Adrenal gland (tissue), 12 donors: ENCODE data around the gene TRAF3IP3. TPM values are rescaled to one million over a fixed set of nuclear protein-coding genes. Genes with fewer than 3 reads are reported as not detected.

Experiments
- DNase-seq, 7 donors: peaks; one replicate each; pipeline ENCODE4 v3.0.0-alpha.2; 2019 to 2020
- H3K27ac ChIP-seq, 5 donors: fragments of 200-600 bp; sonication (generic) in 4 of 5; 1 replicate in 3 of 5; 2 replicates in 2 of 5; pipeline versions ENCODE4 v1.5.1 to v1.8.0; 2016 to 2020; ENCODE audit warnings: mild to moderate bottlenecking in 1 of 5
- H3K27me3 ChIP-seq: fragments of 200-600 bp; 2 replicates; pipeline ENCODE4 v1.8.0; 2021
- H3K36me3 ChIP-seq, 2 donors: fragments of 200-600 bp; replicated peaks in 1 of 2; 1 replicate in 1 of 2; 2 replicates in 1 of 2; pipeline versions ENCODE4 v1.5.1 to v1.8.0; 2018 to 2022
- H3K4me1 ChIP-seq, 2 donors: fragments of 200-600 bp; replicated peaks in 1 of 2; 1 replicate in 1 of 2; 2 replicates in 1 of 2; pipeline versions ENCODE4 v1.5.1 to v1.8.0; 2018 to 2021
- H3K4me3 ChIP-seq, 4 donors: fragments of 200-600 bp; sonication (generic) in 3 of 4; one replicate each; pipeline ENCODE4 v1.5.1; 2016 to 2018
- H3K9me3 ChIP-seq, 3 donors: fragments of 200-600 bp; sonication (generic) in 1 of 3; replicated peaks in 1 of 3; 1 replicate in 2 of 3; 2 replicates in 1 of 3; pipeline versions ENCODE4 v1.5.1 to v1.8.0; 2016 to 2021
- CTCF ChIP-seq, 6 experiments: fragments of 450-650 bp in 4 of 6; fragments of 200-600 bp in 2 of 6; sonication (generic) in 1 of 6; IDR thresholded peaks; 1 replicate in 5 of 6; 2 replicates in 1 of 6; pipeline versions ENCODE4 v1.5.1 to v1.8.0; 2016 to 2021; ENCODE audit warnings: antibody characterized with exemption in 6 of 6, mild to moderate bottlenecking in 2 of 6, moderate library complexity in 1 of 6
- POLR2A ChIP-seq, 2 donors: fragments of 450-650 bp; IDR thresholded peaks; one replicate each; pipeline ENCODE4 v1.6.1; 2017; ENCODE audit warnings: antibody characterized with exemption in 2 of 2, mild to moderate bottlenecking in 2 of 2, moderate library complexity in 1 of 2
- WGBS, 4 donors: extraction: QIAGEN DNeasy Blood & Tissue Kit in 2 of 4; methylation state at CpG; one replicate each; pipeline versions ENCODE4 v1.1.5 to v1.1.7; 2013 to 2017; 5-methylcytosine and 5-hydroxymethylcytosine counted together
- intact Hi-C, 2 donors: fragments of 100-400 bp; cut with DNase I; formaldehyde crosslinking; loops; one replicate each; pipeline versions ENCODE4 v1.14.1 to v1.15.0; 2022 to 2023
- polyA plus RNA-seq, 3 donors: library from polyadenylated mRNA; stranded (reverse); fragments of 200-250 nt in 2 of 3; fragments of 350-450 nt in 1 of 3; fragmentation: Illumina TruSeq in 1 of 3; extraction: RNeasy Lipid Tissue Mini Kit (QIAGEN cat#74804) in 1 of 3; gene quantifications; one replicate each; pipeline ENCODE4 v1.2.3, GENCODE V29; 2013 to 2014
- total RNA-seq, 9 donors: library from RNA; depleted of rRNA in 4 of 9; stranded (reverse); fragments of >200 nt in 4 of 9; fragments of 120-200 nt in 1 of 9; fragmentation: NEBNext Ultra II Directional in 1 of 9; extraction: Animal tissue kit (Norgen Biotek cat#: 25700) in 1 of 9; gene quantifications; one replicate each; pipeline versions ENCODE4 v1.1.0 to v1.2.4, GENCODE V29; 2013 to 2023
- donor health status: healthy with polysubstance abuse.
- donor health status: Bipolar disorder and iron deficiency.
- donor health status: DM: yes; HTN: yes; CAD: no.
- donor health status: DM: no; HTN: no; CAD: no.
- donor health status: DM: no; HTN: no; CAD: no.
- donor health status: DM: yes; HTN: yes; CAD: no.

The TRAF3IP3 gene
- total and polyA plus RNA-seq, 12 donors, result 0.88 to 9.8 (median 2.0) TPM

GRCh38 chr1:209805341-209805781, 49.5 kb downstream of the TRAF3IP3 start:
- H3K27me3 ChIP-seq, result no peaks in the 10 kb centered on the region
- no peak for TF ChIP-seq CTCF (IDR thresholded peaks at IDR 0.05)
- TF ChIP-seq POLR2A (IDR thresholded peaks at IDR 0.05), result no peak
- H3K36me3 ChIP-seq, result no peaks in the 10 kb centered on the region
- DNase-seq, result peak in 6 of 7 donors; percentile 16 to 57 (median 29)
- H3K4me1 ChIP-seq, result peaks cover 22 to 51% of the 10 kb centered on the region in 2 donors
- H3K4me3 ChIP-seq, result peak overlapping the region in 2 of 4 donors; percentile 27 to 65
- no peaks in the 10 kb centered on the region for H3K9me3 ChIP-seq
- intact Hi-C loops, result no loop called here
- H3K27ac ChIP-seq, result peak overlapping the region in 2 of 5 donors; percentile 77 to 87
- WGBS, 4 donors, result 25 to 60% (median 37%) methylated on average over 9 to 19 of the region's 19 CpGs

- peak in 1 of 2 donors; percentile 75 for TF ChIP-seq POLR2A (IDR thresholded peaks at IDR 0.05)
- TF ChIP-seq CTCF (IDR thresholded peaks at IDR 0.05), result no peak
- WGBS, 4 donors, result 2 to 6% (median 5%) methylated on average over 20 to 46 of the region's 46 CpGs
- Histone ChIP-seq H3K4me3 (peak within 1 kb of the TSS in 3 of 4 donors; percentile 27 to 65 (median 27)), H3K27ac (peak within 1 kb of the TSS; percentile 37 to 87 (median 77)), H3K36me3 (no peaks in the 10 kb centered on the region), H3K9me3 (no peaks in the 10 kb centered on the region), H3K4me1 (peaks cover 22 to 46% of the 10 kb centered on the region in 2 donors), H3K27me3 (no peaks in the 10 kb centered on the region)
- intact Hi-C loops, result no loop called here
- DNase-seq, result peak; percentile 90 to 94 (median 92)
Observed at GRCh38 chr1:209805875-209806760, 50.3 kb downstream of the TRAF3IP3 start, which contains the start of gene IRF6. Gene IRF6 (minus strand): TSS chr1:209806142. CDS start chr1:209801413, 4,729 bp downstream.

GRCh38 chr1:209807509-209807908, 51.7 kb downstream of the TRAF3IP3 start:
- WGBS, 4 donors, result 82 to 88% (median 86%) methylated on average over 4 of the region's 4 CpGs
- TF ChIP-seq POLR2A (IDR thresholded peaks at IDR 0.05), result no peak
- TF ChIP-seq CTCF (IDR thresholded peaks at IDR 0.05), result no peak

GRCh38 chr1:209808059-209808581, 52.3 kb downstream of the TRAF3IP3 start:
- H3K27me3 ChIP-seq, result no peaks in the 10 kb centered on the region
- intact Hi-C loops, result no loop called here
- peak overlapping the region in 2 of 5 donors; percentile 24 to 69 for H3K27ac ChIP-seq
- H3K4me3 ChIP-seq, result no peak overlapping the region
- peaks cover 12 to 29% of the 10 kb centered on the region in 2 donors for H3K4me1 ChIP-seq
- H3K36me3 ChIP-seq, result no peaks in the 10 kb centered on the region
- TF ChIP-seq POLR2A (IDR thresholded peaks at IDR 0.05), result no peak
- TF ChIP-seq CTCF (IDR thresholded peaks at IDR 0.05), result no peak
- DNase-seq, result peak; percentile 84 to 94 (median 92)
- no peaks in the 10 kb centered on the region for H3K9me3 ChIP-seq

More at GRCh38 chr1:209807509-209807908, 51.7 kb downstream of the TRAF3IP3 start:
- Histone ChIP-seq H3K36me3 (no peaks in the 10 kb centered on the region), H3K27me3 (no peaks in the 10 kb centered on the region), H3K4me3 (no peak overlapping the region), H3K9me3 (no peaks in the 10 kb centered on the region), H3K4me1 (peaks cover 12 to 32% of the 10 kb centered on the region in 2 donors), H3K27ac (no peak overlapping the region)
- intact Hi-C loops, result no loop called here
- DNase-seq, result peak in 2 of 7 donors; percentile 13 to 25
